IMR-90 (cell line): Measurements from ENCODE around the gene FADS1. TPM values are rescaled to one million over a fixed set of nuclear protein-coding genes. Genes with fewer than 3 reads are reported as not detected.

Source experiments
- ATAC-seq: fragments of 200-7000 bp; cut with Tn5 transposase; 2 replicates; pipeline ENCODE4 v1.9.1; 2020; ENCODE audit warnings: low read depth, mild to moderate bottlenecking, moderate library complexity
- BruUV-seq: library from RNA; stranded (reverse); fragments of 400-500 nt; replicated peaks from 2 replicates; lab custom pipeline; 2021; lab: Mats Ljungman, UMichigan
- CTCF ChIA-PET: fragments of 300-600 bp; formaldehyde crosslinking; extraction: SDS; loops from one replicate; lab custom pipeline; 2021; ENCODE audit warnings: antibody characterized with exemption; lab: Yijun Ruan, JAX
- POLR2A ChIA-PET: fragments of 300-600 bp; sonication (Branson Sonifier 250); formaldehyde crosslinking; loops from one replicate; lab custom pipeline; 2022; ENCODE audit warnings: antibody characterized with exemption; ENCODE audit not compliant: unreplicated experiment; lab: Charles Lee
- DNase-seq: peaks from one replicate; pipeline ENCODE4 v3.0.0; 2013
- H2AFZ ChIP-seq: replicated peaks from 2 replicates; pipeline ENCODE3; 2013; ENCODE audit warnings: low read length, mild to moderate bottlenecking; ENCODE audit not compliant: poor library complexity
- H2AK5ac ChIP-seq: 2 replicates; pipeline ENCODE4 v1.6.1; 2013; ENCODE audit warnings: low read depth, low read length, inconsistent platforms
- H2AK9ac ChIP-seq: replicated peaks from 2 replicates; pipeline ENCODE3; 2013; ENCODE audit warnings: mild to moderate bottlenecking, low read depth, low read length, moderate library complexity; ENCODE audit not compliant: poor library complexity
- H2BK120ac ChIP-seq: 2 replicates; pipeline ENCODE4 v1.6.1; 2013; ENCODE audit warnings: low read depth, low read length, inconsistent platforms
- H2BK15ac ChIP-seq: 3 replicates; pipeline ENCODE4 v1.6.1; 2013; ENCODE audit warnings: low read depth, low read length, inconsistent platforms
- H2BK20ac ChIP-seq: 2 replicates; pipeline ENCODE4 v1.6.1; 2013; ENCODE audit warnings: low read depth, mild to moderate bottlenecking, inconsistent platforms, low read length, moderate library complexity
- H2BK5ac ChIP-seq: 2 replicates; pipeline ENCODE4 v1.6.1; 2013; ENCODE audit warnings: mild to moderate bottlenecking, low read depth, low read length, inconsistent platforms; ENCODE audit not compliant: poor library complexity, severe bottlenecking
- H3K14ac ChIP-seq: replicated peaks from 2 replicates; pipeline ENCODE4 v1.6.1; 2013; ENCODE audit warnings: low read depth, low read length, inconsistent platforms
- H3K18ac ChIP-seq: 2 replicates; pipeline ENCODE4 v1.6.1; 2013; ENCODE audit warnings: low read depth, low read length, control low read depth
- H3K23ac ChIP-seq: 2 replicates; pipeline ENCODE4 v1.6.1; 2013; ENCODE audit warnings: low read depth, low read length, inconsistent platforms
- H3K27ac ChIP-seq: 2 replicates; pipeline ENCODE4 v1.5.1; 2013; ENCODE audit warnings: mild to moderate bottlenecking, control low read depth, low read length; ENCODE audit not compliant: insufficient read depth
- H3K27me3 ChIP-seq: 2 replicates; pipeline ENCODE4 v1.6.1; 2013; ENCODE audit warnings: low read length; ENCODE audit not compliant: control insufficient read depth, insufficient read depth
- H3K36me3 ChIP-seq: 2 replicates; pipeline ENCODE4 v1.6.1; 2013; ENCODE audit warnings: low read length, mixed read lengths; ENCODE audit not compliant: control insufficient read depth, insufficient read depth
- H3K4ac ChIP-seq: 2 replicates; pipeline ENCODE4 v1.6.1; 2013; ENCODE audit warnings: low read depth, low read length, inconsistent platforms
- H3K4me1 ChIP-seq: 2 replicates; pipeline ENCODE4 v1.6.1; 2013; ENCODE audit warnings: low read length, mixed read lengths; ENCODE audit not compliant: control insufficient read depth, insufficient read depth
- H3K4me2 ChIP-seq: 2 replicates; pipeline ENCODE4 v1.6.1; 2013; ENCODE audit warnings: low read depth, mild to moderate bottlenecking, control low read depth, low read length, moderate library complexity
- H3K4me3 ChIP-seq: 2 replicates; pipeline ENCODE4 v1.5.1; 2013; ENCODE audit warnings: low read depth, mild to moderate bottlenecking, control low read depth, low read length, moderate library complexity; ENCODE audit not compliant: insufficient read depth
- H3K56ac ChIP-seq: 2 replicates; pipeline ENCODE4 v1.6.1; 2013; ENCODE audit warnings: low read length, inconsistent platforms; ENCODE audit not compliant: insufficient read depth; ENCODE audit errors: extremely low read depth
- H3K79me1 ChIP-seq, 2 experiments: 2 replicates each; pipeline ENCODE4 v1.6.1; 2013; ENCODE audit warnings: low read length in 2 of 2, inconsistent platforms in 1 of 2, low read depth in 1 of 2
- H3K9ac ChIP-seq: 2 replicates; pipeline ENCODE4 v1.6.1; 2013; ENCODE audit warnings: low read depth, low read length, control low read depth
- H3K9me1 ChIP-seq: 2 replicates; pipeline ENCODE4 v1.6.1; 2013; ENCODE audit warnings: low read length, inconsistent platforms; ENCODE audit not compliant: insufficient read depth
- H3K9me3 ChIP-seq: 2 replicates; pipeline ENCODE4 v1.6.1; 2013; ENCODE audit warnings: low read length; ENCODE audit not compliant: control insufficient read depth, insufficient read depth
- H4K20me1 ChIP-seq: 2 replicates; pipeline ENCODE4 v1.6.1; 2013; ENCODE audit warnings: low read length, inconsistent platforms; ENCODE audit not compliant: insufficient read depth
- H4K5ac ChIP-seq: 2 replicates; pipeline ENCODE4 v1.6.1; 2013; ENCODE audit warnings: mild to moderate bottlenecking, low read depth, low read length, control low read depth
- H4K8ac ChIP-seq, 2 experiments: 2 replicates each; pipeline ENCODE4 v1.6.1; 2013; ENCODE audit warnings: low read depth in 2 of 2, low read length in 2 of 2, control low read depth in 1 of 2, inconsistent platforms in 1 of 2
- H4K91ac ChIP-seq: 2 replicates; pipeline ENCODE4 v1.6.1; 2013; ENCODE audit warnings: low read depth, low read length, inconsistent platforms; ENCODE audit not compliant: insufficient read depth
- BHLHE40 ChIP-seq: fragments of 150-350 bp; IDR thresholded peaks from 2 replicates; pipeline ENCODE4 v1.6.1; 2016; ENCODE audit warnings: mild to moderate bottlenecking, low read depth, low read length
- CEBPB ChIP-seq: IDR thresholded peaks from 2 replicates; pipeline ENCODE4 v1.6.1; 2012; ENCODE audit warnings: low read depth, low read length, improper control_type of control experiment
- CHD1 ChIP-seq: IDR thresholded peaks from 2 replicates; pipeline ENCODE4 v1.6.1; 2012; ENCODE audit warnings: low read depth, low read length, improper control_type of control experiment
- CTCF ChIP-seq: conservative IDR thresholded peaks from 2 replicates; pipeline ENCODE4 v1.5.1; 2012; ENCODE audit warnings: mild to moderate bottlenecking, low read depth, low read length, improper control_type of control experiment
- ELK1 ChIP-seq: fragments of 150-350 bp; IDR thresholded peaks from 2 replicates; pipeline ENCODE4 v1.6.1; 2016; ENCODE audit warnings: low read depth, mild to moderate bottlenecking, low read length, moderate library complexity, borderline replicate concordance
- FOS ChIP-seq: fragments of 150-350 bp; IDR thresholded peaks from 2 replicates; pipeline ENCODE4 v1.6.1; 2016; ENCODE audit warnings: low read depth, low read length
- MAFK ChIP-seq: IDR thresholded peaks from 2 replicates; pipeline ENCODE4 v1.6.1; 2012; ENCODE audit warnings: low read depth, low read length, improper control_type of control experiment
- MAZ ChIP-seq: IDR thresholded peaks from 2 replicates; pipeline ENCODE4 v1.6.1; 2012; ENCODE audit warnings: low read depth, mild to moderate bottlenecking, low read length, improper control_type of control experiment, moderate library complexity, borderline replicate concordance
- NFE2L2 ChIP-seq: fragments of 150-350 bp; IDR thresholded peaks from 2 replicates; pipeline ENCODE4 v1.6.1; 2016; ENCODE audit warnings: low read depth, mild to moderate bottlenecking, low read length
- POLR2A ChIP-seq: IDR thresholded peaks from 2 replicates; pipeline ENCODE4 v1.6.1; 2012; ENCODE audit warnings: mild to moderate bottlenecking, low read depth, low read length
- RAD21 ChIP-seq: IDR thresholded peaks from 2 replicates; pipeline ENCODE4 v1.6.1; 2012; ENCODE audit warnings: low read length, improper control_type of control experiment
- RCOR1 ChIP-seq: IDR thresholded peaks from 2 replicates; pipeline ENCODE4 v1.6.1; 2012; ENCODE audit warnings: mild to moderate bottlenecking, low read length, improper control_type of control experiment; ENCODE audit not compliant: insufficient replicate concordance
- RFX5 ChIP-seq: IDR thresholded peaks from 2 replicates; pipeline ENCODE4 v1.8.0; 2012; ENCODE audit warnings: low read depth, mild to moderate bottlenecking, low read length, moderate library complexity
- SMC3 ChIP-seq: fragments of 150-350 bp; IDR thresholded peaks from 2 replicates; pipeline ENCODE4 v1.6.1; 2016; ENCODE audit warnings: low read depth, mild to moderate bottlenecking, antibody characterized with exemption, low read length, moderate library complexity
- USF2 ChIP-seq: fragments of 150-350 bp; IDR thresholded peaks from 2 replicates; pipeline ENCODE4 v1.6.1; 2017; ENCODE audit warnings: mild to moderate bottlenecking, antibody characterized with exemption, low read length, low read depth
- WGBS, 2 experiments: methylation state at CpG; one replicate each; pipeline versions ENCODE4 v1.1.5 to v1.1.7; 2013; ENCODE audit warnings: missing lambda C conversion rate in 2 of 2; ENCODE audit not compliant: insufficient read length in 1 of 2; ENCODE audit errors: extremely low coverage in 2 of 2; 5-methylcytosine and 5-hydroxymethylcytosine counted together
- dilution Hi-C: fragments of 300-500 bp; cut with HindIII; formaldehyde crosslinking; loops from one replicate; pipeline ENCODE4 v1.14.3; 2018; ENCODE audit warnings: low sequenced_read_pairs; ENCODE audit not compliant: unreplicated experiment
- in situ Hi-C: fragments of 300-500 bp; cut with MboI; formaldehyde crosslinking; loops from 3 replicates; pipeline ENCODE4 v1.14.3; 2019; ENCODE audit warnings: low sequenced_read_pairs, inconsistent platforms, mixed read lengths
- intact Hi-C: fragments of 100-400 bp; cut with micrococcal nuclease; formaldehyde crosslinking; loops from 2 replicates; pipeline ENCODE4 v1.10.0; 2022
- polyA plus RNA-seq, 3 experiments: library from polyadenylated mRNA; depleted of rRNA; stranded (reverse); fragments of >200 nt; gene quantifications; 2 replicates each; pipeline ENCODE4 v1.2.3, GENCODE V29; 2012; ENCODE audit warnings: low replicate concordance in 1 of 3
- total RNA-seq: library from RNA; depleted of rRNA; stranded (reverse); fragments of >200 nt; gene quantifications from 2 replicates; pipeline ENCODE4 v1.2.3, GENCODE V29; 2012

Gene FADS1
- total and polyA plus RNA-seq, 2 of the 4 experiments (the other 2 are of a cell fraction) = 16.3 to 18.4 TPM

GRCh38 chr11:61860054-61860903 lies 43.5 kb upstream of the FADS1 start:
- DNase-seq (no peak), ATAC-seq (no peak)
- no peak overlapping the region for H4K8ac ChIP-seq
- H3K9me1 ChIP-seq = no peaks in the 10 kb centered on the region
- no peaks in the 10 kb centered on the region; a peak in 1 of 4 replicates for H3K79me1 ChIP-seq
- no peak overlapping the region for H2AFZ ChIP-seq
- no peak overlapping the region for H3K18ac ChIP-seq
- H4K20me1 ChIP-seq = peaks cover 3% of the 10 kb centered on the region; the same call in 1 of the 2 replicates
- in situ Hi-C loops = loop anchor here (25.0 kb wide), 1 partner anchor 452 kb away; no protein-coding TSS in a partner anchor
- H2BK5ac ChIP-seq = no peak overlapping the region
- H4K5ac ChIP-seq = no peak overlapping the region
- no peak overlapping the region for H4K91ac ChIP-seq
- H2BK15ac ChIP-seq = no peak overlapping the region
- H3K9ac ChIP-seq = no peak overlapping the region
- no peak overlapping the region for H2BK120ac ChIP-seq
- H3K4me2 ChIP-seq = no peak overlapping the region
- dilution Hi-C loops = no loop called here
- no peak overlapping the region; the same call in 1 of the 2 replicates for H2AK5ac ChIP-seq
- POLR2A ChIA-PET = no interaction called here
- 97% methylated on average over 10 of the region's 16 CpGs; no CpG with 5 or more reads in 1 of the 2 experiments for WGBS, 2 experiments
- H3K56ac ChIP-seq = no peak overlapping the region
- H2BK20ac ChIP-seq = no peak overlapping the region
- H2AK9ac ChIP-seq = no peak overlapping the region
- H3K23ac ChIP-seq = no peak overlapping the region
- no peaks in the 10 kb centered on the region for H3K4me1 ChIP-seq
- H3K27ac ChIP-seq = no peak overlapping the region
- no peaks in the 10 kb centered on the region for H3K9me3 ChIP-seq
- H3K14ac ChIP-seq = no peak overlapping the region
- no peak overlapping the region for H3K4me3 ChIP-seq
- H3K27me3 ChIP-seq = no peaks in the 10 kb centered on the region
- H3K4ac ChIP-seq = no peak overlapping the region
- intact Hi-C loops = no loop called here
- no peak for TF ChIP-seq USF2
- no peak for TF ChIP-seq NFE2L2
- no peak for TF ChIP-seq CEBPB
- TF ChIP-seq MAZ = no peak
- TF ChIP-seq FOS = no peak
- TF ChIP-seq ELK1 = no peak
- no peak for TF ChIP-seq RAD21
- no peak for TF ChIP-seq SMC3
- no peak for TF ChIP-seq MAFK
- no peak for TF ChIP-seq RCOR1
- TF ChIP-seq RFX5 = no peak
- no peak for TF ChIP-seq CHD1
- TF ChIP-seq POLR2A = no peak
- no peak for TF ChIP-seq CTCF
- TF ChIP-seq BHLHE40 = no peak
- CTCF ChIA-PET = no interaction called here
- peaks cover 51% of the 10 kb centered on the region for H3K36me3 ChIP-seq
- no TSS peak for BruUV-seq
